ENCODE measurements around the gene AKR1A1. TPM values are rescaled to one million over a fixed set of nuclear protein-coding genes. Genes with fewer than 3 reads are reported as not detected.
"Not testable (repeated sequence)": the region's sequence is repeated elsewhere in the genome, so short reads cannot be mapped to it uniquely, and the experiment has no call there.

AKR1A1 gene
- total RNA-seq, 1 donor from 2014 or later = 179 TPM

DNA sequence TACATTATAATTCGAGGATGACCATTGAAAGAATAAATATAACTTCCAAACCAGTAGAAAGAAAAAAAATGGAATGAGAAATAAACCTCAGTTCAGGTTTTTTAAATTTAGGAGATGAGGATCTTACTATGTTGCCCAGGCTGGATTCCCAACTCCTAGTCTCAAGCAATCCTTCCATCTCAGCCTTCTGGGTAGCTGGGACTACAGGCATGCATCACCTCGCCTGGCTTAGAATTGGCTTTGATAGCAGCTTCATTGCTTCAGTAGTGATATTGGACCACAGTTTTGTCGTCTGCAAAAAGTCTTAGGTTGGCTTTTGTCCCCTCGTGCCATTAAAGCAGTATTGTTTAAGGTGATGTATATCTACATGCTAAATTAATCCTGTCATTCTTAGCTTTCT lies 36.1 kb downstream of the AKR1A1 start:
- Mint-ChIP-seq H3K4me1 (ENCODE audit: unreplicated experiment) (peaks cover 7% of the 10 kb centered on the region), H3K36me3 (peaks cover 4% of the 10 kb centered on the region), H3K4me3 (peak overlapping the region; percentile 98), H3K9me3 (no peaks in the 10 kb centered on the region), H3K27me3 (no peaks in the 10 kb centered on the region), H3K27ac (peak overlapping the region; percentile 18)
- no peak for DNase-seq (ENCODE audit: extremely low spot score, unreplicated experiment)
- TF ChIP-seq, protein P1, sequence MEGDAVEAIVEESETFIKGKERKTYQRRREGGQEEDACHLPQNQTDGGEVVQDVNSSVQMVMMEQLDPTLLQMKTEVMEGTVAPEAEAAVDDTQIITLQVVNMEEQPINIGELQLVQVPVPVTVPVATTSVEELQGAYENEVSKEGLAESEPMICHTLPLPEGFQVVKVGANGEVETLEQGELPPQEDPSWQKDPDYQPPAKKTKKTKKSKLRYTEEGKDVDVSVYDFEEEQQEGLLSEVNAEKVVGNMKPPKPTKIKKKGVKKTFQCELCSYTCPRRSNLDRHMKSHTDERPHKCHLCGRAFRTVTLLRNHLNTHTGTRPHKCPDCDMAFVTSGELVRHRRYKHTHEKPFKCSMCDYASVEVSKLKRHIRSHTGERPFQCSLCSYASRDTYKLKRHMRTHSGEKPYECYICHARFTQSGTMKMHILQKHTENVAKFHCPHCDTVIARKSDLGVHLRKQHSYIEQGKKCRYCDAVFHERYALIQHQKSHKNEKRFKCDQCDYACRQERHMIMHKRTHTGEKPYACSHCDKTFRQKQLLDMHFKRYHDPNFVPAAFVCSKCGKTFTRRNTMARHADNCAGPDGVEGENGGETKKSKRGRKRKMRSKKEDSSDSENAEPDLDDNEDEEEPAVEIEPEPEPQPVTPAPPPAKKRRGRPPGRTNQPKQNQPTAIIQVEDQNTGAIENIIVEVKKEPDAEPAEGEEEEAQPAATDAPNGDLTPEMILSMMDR (conservative IDR thresholded peaks at IDR 0.05) = no peak

DNA sequence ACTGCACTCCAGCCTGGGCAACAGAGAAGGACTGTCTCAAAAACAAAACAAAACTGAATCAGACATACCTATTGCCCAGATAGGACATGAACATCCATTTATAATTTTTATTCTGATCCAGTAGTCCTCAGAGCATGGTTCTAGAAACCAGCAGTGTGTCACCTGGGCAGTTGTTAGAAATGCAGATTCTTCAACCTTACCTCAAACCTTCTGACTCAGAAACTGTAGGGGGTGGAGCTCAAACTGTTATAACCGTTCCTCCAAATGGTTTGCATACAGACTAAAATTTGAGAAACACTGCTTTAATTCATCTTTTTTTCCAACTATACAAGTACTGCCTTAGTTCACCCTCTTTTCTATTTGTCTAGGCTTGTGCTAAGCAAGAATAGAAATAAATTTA lies 39.2 kb downstream of the AKR1A1 start:
- no peak overlapping the region for H3K4me3 Mint-ChIP-seq

DNA sequence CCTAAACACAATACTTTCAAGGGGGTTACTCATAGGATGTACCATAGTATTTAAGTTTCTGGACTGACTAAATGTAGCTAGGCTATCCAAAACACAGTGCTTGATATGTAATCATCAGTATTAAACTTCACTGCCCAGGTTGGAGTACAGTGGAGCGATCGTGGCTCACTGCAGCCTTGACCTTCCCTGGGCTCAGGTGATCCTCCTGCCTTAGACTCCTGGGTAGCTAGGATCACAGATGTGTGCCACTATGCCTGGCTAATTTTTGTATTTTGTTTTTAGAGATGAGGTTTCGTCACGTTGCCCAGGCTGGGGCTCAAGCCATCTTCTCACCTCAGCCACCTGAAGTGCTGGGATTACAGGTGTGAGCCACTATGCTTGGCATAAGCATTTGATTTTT lies 43.8 kb downstream of the AKR1A1 start:
- Mint-ChIP-seq H3K36me3 (peaks cover 13% of the 10 kb centered on the region), H3K4me3 (no peak overlapping the region), H3K27ac (no peak overlapping the region), H3K9me3 (no peaks in the 10 kb centered on the region), H3K4me1 (ENCODE audit: unreplicated experiment) (peaks cover 3% of the 10 kb centered on the region), H3K27me3 (no peaks in the 10 kb centered on the region)
- TF ChIP-seq, protein P1 (conservative IDR thresholded peaks at IDR 0.05) = no peak
- DNase-seq (ENCODE audit: extremely low spot score, unreplicated experiment) = no peak

More for the DNA sequence above, 39.2 kb downstream of the AKR1A1 start:
- H3K27me3 Mint-ChIP-seq = no peaks in the 10 kb centered on the region
- no peak overlapping the region for H3K27ac Mint-ChIP-seq
- no peak for DNase-seq (ENCODE audit: extremely low spot score, unreplicated experiment)
- no peaks in the 10 kb centered on the region for H3K9me3 Mint-ChIP-seq
- H3K4me1 Mint-ChIP-seq (ENCODE audit: unreplicated experiment) = peaks cover 3% of the 10 kb centered on the region
- H3K36me3 Mint-ChIP-seq = peaks cover 4% of the 10 kb centered on the region
- TF ChIP-seq, protein P1 (conservative IDR thresholded peaks at IDR 0.05) = no peak

DNA sequence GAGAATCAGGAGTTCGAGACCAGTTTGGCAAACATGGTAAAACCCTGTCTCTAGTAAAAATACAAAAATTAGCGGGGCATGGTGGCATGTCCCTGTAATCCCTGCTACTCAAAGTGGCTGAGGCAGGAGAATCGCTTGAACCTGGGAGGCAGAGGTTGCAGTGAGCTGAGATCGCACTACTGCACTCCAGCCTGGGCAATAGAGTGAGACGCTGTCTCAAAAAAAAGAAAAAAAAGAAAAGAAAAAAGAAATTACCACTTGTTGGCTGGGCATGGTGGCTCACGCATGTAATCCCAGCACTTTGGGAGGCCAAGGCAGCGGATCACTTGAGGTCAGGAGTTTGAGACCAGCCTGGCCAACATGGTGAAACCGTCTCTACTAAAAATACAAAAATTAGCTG lies 46.1 kb downstream of the AKR1A1 start:
- not testable (repeated sequence) for H3K27me3 Mint-ChIP-seq; H3K9me3 Mint-ChIP-seq; DNase-seq (ENCODE audit: extremely low spot score, unreplicated experiment); H3K27ac Mint-ChIP-seq; H3K4me3 Mint-ChIP-seq
- peaks cover 29% of the 10 kb centered on the region for H3K36me3 Mint-ChIP-seq
- peaks cover 19% of the 10 kb centered on the region for H3K4me1 Mint-ChIP-seq (ENCODE audit: unreplicated experiment)

DNA sequence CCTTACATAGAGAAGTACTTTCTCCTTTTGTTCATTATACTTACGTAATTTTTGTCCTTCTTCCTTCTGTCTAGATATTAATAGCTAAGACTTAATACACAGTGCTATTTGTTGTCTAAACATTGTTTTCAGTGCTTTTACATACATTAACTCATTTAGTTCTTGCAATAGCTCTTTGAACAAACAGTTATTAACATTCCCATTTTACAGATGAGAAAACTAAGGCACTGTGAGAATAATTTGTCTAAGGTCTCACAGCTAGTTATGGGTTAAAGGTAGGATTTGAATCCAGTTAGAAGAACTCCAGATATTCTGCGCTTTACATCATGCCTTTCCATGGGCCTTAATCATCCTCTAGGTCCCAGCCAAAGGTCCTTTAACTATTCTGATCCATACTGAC lies 53.6 kb downstream of the AKR1A1 start:
- peaks cover 44% of the 10 kb centered on the region for H3K36me3 Mint-ChIP-seq
- no peak for DNase-seq (ENCODE audit: extremely low spot score, unreplicated experiment)
- peaks cover 19% of the 10 kb centered on the region for H3K4me1 Mint-ChIP-seq (ENCODE audit: unreplicated experiment)
- H3K4me3 Mint-ChIP-seq = no peak overlapping the region
- TF ChIP-seq, protein P1 (conservative IDR thresholded peaks at IDR 0.05) = no peak
- H3K27me3 Mint-ChIP-seq = no peaks in the 10 kb centered on the region
- no peaks in the 10 kb centered on the region for H3K9me3 Mint-ChIP-seq
- H3K27ac Mint-ChIP-seq = no peak overlapping the region

DNA sequence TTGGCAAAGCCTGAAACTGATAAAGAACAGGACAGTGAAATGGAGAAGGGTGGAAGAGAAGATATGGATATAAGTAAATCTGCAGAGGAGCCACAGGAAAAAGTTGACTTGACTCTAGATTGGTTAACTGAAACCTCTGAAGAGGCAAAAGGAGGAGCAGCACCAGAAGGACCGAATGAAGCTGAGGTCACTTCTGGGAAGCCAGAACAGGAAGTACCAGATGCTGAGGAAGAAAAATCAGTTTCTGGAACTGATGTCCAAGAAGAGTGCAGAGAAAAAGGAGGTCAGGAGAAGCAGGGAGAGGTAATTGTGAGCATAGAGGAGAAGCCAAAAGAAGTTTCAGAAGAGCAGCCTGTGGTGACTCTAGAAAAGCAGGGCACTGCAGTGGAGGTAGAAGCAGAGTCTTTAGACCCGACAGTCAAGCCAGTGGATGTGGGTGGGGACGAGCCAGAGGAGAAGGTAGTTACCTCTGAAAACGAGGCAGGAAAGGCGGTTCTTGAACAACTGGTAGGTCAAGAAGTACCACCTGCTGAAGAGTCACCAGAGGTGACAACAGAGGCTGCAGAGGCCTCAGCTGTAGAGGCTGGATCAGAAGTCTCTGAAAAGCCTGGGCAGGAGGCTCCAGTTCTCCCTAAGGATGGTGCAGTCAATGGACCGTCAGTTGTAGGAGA lies 56.9 kb downstream of the AKR1A1 start:
- no peak overlapping the region for H3K4me3 Mint-ChIP-seq
- no peak for DNase-seq (ENCODE audit: extremely low spot score, unreplicated experiment)
- peaks cover 39% of the 10 kb centered on the region for H3K36me3 Mint-ChIP-seq
- TF ChIP-seq, protein P1 (conservative IDR thresholded peaks at IDR 0.05) = no peak
- no peaks in the 10 kb centered on the region for H3K9me3 Mint-ChIP-seq
- peak overlapping the region; percentile 35 for H3K27ac Mint-ChIP-seq
- no peaks in the 10 kb centered on the region for H3K4me1 Mint-ChIP-seq (ENCODE audit: unreplicated experiment)
- H3K27me3 Mint-ChIP-seq = no peaks in the 10 kb centered on the region
